B cell (primary cell): ENCODE results near the gene DOCK6.

Source experiments
- CTCF ChIP-seq: fragments of 200-600 bp; IDR thresholded peaks from one replicate; pipeline ENCODE4 v1.8.0; 2022; ENCODE audit warnings: antibody characterized with exemption, mild to moderate bottlenecking
- EZH2 ChIP-seq: IDR thresholded peaks from 2 replicates; pipeline ENCODE4 v1.6.1; 2012; ENCODE audit warnings: borderline replicate concordance, low read depth, mild to moderate bottlenecking, moderate library complexity, low read length; ENCODE audit not compliant: insufficient read depth, poor library complexity, severe bottlenecking

GRCh38 chr19:11300811-11301120 is 38.4 kb upstream of the DOCK6 start:
- no peak for TF ChIP-seq CTCF
- no peak for TF ChIP-seq EZH2
